HEK293 (cell line): ENCODE data around the gene BIRC5.

Experiments used
- CTCF ChIA-PET: fragments of 350-600 bp; formaldehyde crosslinking; extraction: SDS; loops from one replicate; lab custom pipeline; 2021; ENCODE audit warnings: antibody characterized with exemption; lab: Yijun Ruan, JAX
- POLR2A ChIA-PET: fragments of 300-600 bp; formaldehyde crosslinking; extraction: SDS; loops from one replicate; lab custom pipeline; 2020; ENCODE audit warnings: antibody characterized with exemption, inconsistent platforms; lab: Yijun Ruan, JAX
- H3K27ac ChIP-seq: fragments of 200-500 bp; sonication (Bioruptor generic); 2 replicates; pipeline ENCODE4 v1.5.1; 2014; ENCODE audit warnings: low read depth, low read length, control low read depth, inconsistent platforms; ENCODE audit errors: extremely low read depth
- H3K36me3 ChIP-seq, 2 experiments: fragments of 200-500 bp in 1 of 2; sonication (Bioruptor generic) in 1 of 2; 1 replicate in 1 of 2; 2 replicates in 1 of 2; pipeline ENCODE4 v1.5.1; 2014 to 2017; ENCODE audit warnings: inconsistent platforms in 2 of 2, low read length in 2 of 2; ENCODE audit not compliant: control insufficient read depth in 2 of 2, insufficient read depth in 1 of 2
- H3K4me1 ChIP-seq: fragments of 200-500 bp; sonication (Bioruptor generic); 2 replicates; pipeline ENCODE4 v1.5.1; 2014; ENCODE audit warnings: mild to moderate bottlenecking, low read length, inconsistent platforms; ENCODE audit not compliant: control insufficient read depth, insufficient read depth
- H3K4me3 ChIP-seq: 2 replicates; pipeline ENCODE4 v1.5.1; 2011; ENCODE audit warnings: low read depth, mild to moderate bottlenecking, control low read depth, low read length, moderate library complexity
- H3K9me3 ChIP-seq: fragments of 200-500 bp; sonication (Bioruptor generic); 2 replicates; pipeline ENCODE4 v1.5.1; 2014; ENCODE audit warnings: low read depth, low read length, inconsistent platforms; ENCODE audit not compliant: control insufficient read depth, insufficient read depth
- BCL11A ChIP-seq: fragments of 450-650 bp; formaldehyde crosslinking; IDR thresholded peaks from 2 replicates; pipeline ENCODE4 v1.5.1; 2016; ENCODE audit warnings: low read depth, missing biosample characterization, missing genetic modification characterization
- HOXA7 ChIP-seq: sonication (generic); formaldehyde crosslinking; IDR thresholded peaks from 2 replicates; pipeline ENCODE4 v1.8.1; 2022; ENCODE audit warnings: missing genetic modification reagents, borderline replicate concordance
- KLF1 ChIP-seq: fragments of 450-650 bp; formaldehyde crosslinking; IDR thresholded peaks from 2 replicates; pipeline ENCODE4 v1.5.1; 2016; ENCODE audit warnings: missing biosample characterization, missing genetic modification characterization
- KLF8 ChIP-seq: fragments of 450-650 bp; formaldehyde crosslinking; IDR thresholded peaks from 2 replicates; pipeline ENCODE4 v1.5.1; 2016; ENCODE audit warnings: missing biosample characterization, missing genetic modification characterization
- PATZ1 ChIP-seq: fragments of 450-650 bp; formaldehyde crosslinking; IDR thresholded peaks from 2 replicates; pipeline ENCODE4 v1.5.1; 2016; ENCODE audit warnings: missing biosample characterization, missing genetic modification characterization
- SETDB1 ChIP-seq: IDR thresholded peaks from one replicate; pipeline ENCODE4 v1.6.1; 2017; ENCODE audit warnings: mild to moderate bottlenecking, low read length, moderate library complexity, mixed read lengths; ENCODE audit not compliant: insufficient read length
- WT1 ChIP-seq: fragments of 450-650 bp; formaldehyde crosslinking; IDR thresholded peaks from 2 replicates; pipeline ENCODE4 v1.5.1; 2016; ENCODE audit warnings: missing biosample characterization, missing genetic modification characterization
- ZFP3 ChIP-seq: fragments of 450-650 bp; formaldehyde crosslinking; IDR thresholded peaks from 2 replicates; pipeline ENCODE4 v1.5.1; 2016; ENCODE audit warnings: low read depth, missing biosample characterization, missing genetic modification characterization
- ZNF140 ChIP-seq: fragments of 450-650 bp; formaldehyde crosslinking; IDR thresholded peaks from 2 replicates; pipeline ENCODE4 v1.5.1; 2016; ENCODE audit warnings: missing biosample characterization, missing genetic modification characterization
- ZNF169 ChIP-seq: fragments of 450-650 bp; formaldehyde crosslinking; IDR thresholded peaks from 2 replicates; pipeline ENCODE4 v1.5.1; 2016; ENCODE audit warnings: missing biosample characterization, missing genetic modification characterization
- ZNF2 ChIP-seq: fragments of 450-650 bp; formaldehyde crosslinking; IDR thresholded peaks from 2 replicates; pipeline ENCODE4 v1.5.1; 2016; ENCODE audit warnings: missing biosample characterization, missing genetic modification characterization
- ZNF214 ChIP-seq: fragments of 450-650 bp; formaldehyde crosslinking; IDR thresholded peaks from 2 replicates; pipeline ENCODE4 v1.5.1; 2017; ENCODE audit warnings: missing biosample characterization, mild to moderate bottlenecking, missing genetic modification characterization, borderline replicate concordance
- ZNF366 ChIP-seq: fragments of 450-650 bp; formaldehyde crosslinking; conservative IDR thresholded peaks from 2 replicates; pipeline ENCODE4 v1.5.1; 2016; ENCODE audit warnings: missing biosample characterization, missing genetic modification characterization
- ZNF391 ChIP-seq: fragments of 450-650 bp; formaldehyde crosslinking; IDR thresholded peaks from 2 replicates; pipeline ENCODE4 v1.5.1; 2016; ENCODE audit warnings: low read depth, missing biosample characterization, missing genetic modification characterization, borderline replicate concordance
- ZNF501 ChIP-seq: fragments of 450-650 bp; formaldehyde crosslinking; IDR thresholded peaks from 2 replicates; pipeline ENCODE4 v1.5.1; 2016; ENCODE audit warnings: missing biosample characterization, missing genetic modification characterization
- ZNF580 ChIP-seq: fragments of 450-650 bp; formaldehyde crosslinking; IDR thresholded peaks from 2 replicates; pipeline ENCODE4 v1.5.1; 2016; ENCODE audit warnings: missing biosample characterization, missing genetic modification characterization
- ZXDB ChIP-seq: fragments of 450-650 bp; formaldehyde crosslinking; IDR thresholded peaks from 2 replicates; pipeline ENCODE4 v1.5.1; 2016; ENCODE audit warnings: missing biosample characterization, missing genetic modification characterization
- TF ChIP-seq, protein P1 (sequence below): fragments of 450-650 bp; formaldehyde crosslinking; optimal IDR thresholded peaks from 2 replicates; pipeline ENCODE3; 2016; ENCODE audit warnings: missing biosample characterization, mild to moderate bottlenecking, missing genetic modification characterization

BIRC5 gene

DNA sequence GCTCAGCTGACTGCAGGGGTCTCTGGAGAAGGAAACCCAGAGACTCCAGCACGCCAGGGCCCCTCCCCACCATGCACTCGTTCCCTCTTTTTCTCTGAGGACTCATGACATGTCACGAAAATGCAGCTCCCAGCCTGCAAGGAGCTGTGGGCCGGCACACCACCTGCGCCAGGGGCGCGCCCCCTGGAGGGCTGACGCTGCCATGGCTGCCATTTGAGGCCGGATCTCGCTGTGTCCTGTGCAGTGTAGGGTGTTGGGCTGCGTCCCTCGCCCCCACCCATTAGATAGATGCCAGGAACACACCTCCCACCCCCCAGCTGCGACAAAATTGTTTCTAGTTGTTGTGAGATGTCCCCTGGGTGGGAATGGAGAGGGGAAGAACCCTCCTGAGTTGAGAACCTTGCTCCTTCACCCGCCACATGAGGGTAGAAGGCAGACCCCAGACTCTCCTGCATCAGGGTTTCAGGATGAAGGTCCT, 37.5 kb upstream of the BIRC5 start (continued):
- TF ChIP-seq HOXA7 (CRISPR knock-in tag) (no peak), KLF8 (peak; percentile 51; the same call in 1 of the 2 replicates), ZNF580 (tag by site-specific recombination) (no peak), ZNF391 (no peak), ZNF169 (tag by site-specific recombination) (no peak), BCL11A (tag by site-specific recombination) (no peak), ZNF140 (tag by site-specific recombination) (no peak), ZXDB (tag by site-specific recombination) (no peak), ZNF2 (tag by site-specific recombination) (no peak), KLF1 (tag by site-specific recombination) (peak; percentile 31; the same call in 1 of the 2 replicates), PATZ1 (tag by site-specific recombination) (peak; percentile 59), WT1 (tag by site-specific recombination) (no peak)
- TF ChIP-seq, protein P1, sequence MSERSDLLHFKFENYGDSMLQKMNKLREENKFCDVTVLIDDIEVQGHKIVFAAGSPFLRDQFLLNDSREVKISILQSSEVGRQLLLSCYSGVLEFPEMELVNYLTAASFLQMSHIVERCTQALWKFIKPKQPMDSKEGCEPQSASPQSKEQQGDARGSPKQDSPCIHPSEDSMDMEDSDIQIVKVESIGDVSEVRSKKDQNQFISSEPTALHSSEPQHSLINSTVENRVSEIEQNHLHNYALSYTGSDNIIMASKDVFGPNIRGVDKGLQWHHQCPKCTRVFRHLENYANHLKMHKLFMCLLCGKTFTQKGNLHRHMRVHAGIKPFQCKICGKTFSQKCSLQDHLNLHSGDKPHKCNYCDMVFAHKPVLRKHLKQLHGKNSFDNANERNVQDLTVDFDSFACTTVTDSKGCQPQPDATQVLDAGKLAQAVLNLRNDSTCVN = peak; percentile 19

DNA sequence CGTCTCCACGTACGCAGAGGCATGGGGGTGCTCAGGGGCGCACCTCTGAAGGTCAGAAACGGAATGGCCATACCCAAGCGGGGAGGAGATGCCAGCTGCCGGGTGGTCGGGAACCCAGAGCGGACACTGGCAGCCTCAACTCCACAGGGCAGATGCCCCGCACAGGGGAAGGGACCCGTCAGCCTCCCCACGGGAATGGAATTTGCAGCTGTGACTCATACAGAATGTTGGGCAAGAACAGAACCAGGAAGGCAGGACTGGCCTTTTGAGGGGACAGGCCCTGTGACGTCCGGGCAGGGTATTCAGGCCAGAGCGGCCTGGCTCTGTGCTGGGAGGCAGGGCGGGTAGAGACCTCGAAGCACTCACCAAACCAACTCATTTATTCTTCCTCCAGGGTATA, 34.7 kb upstream of the BIRC5 start:
- H3K27ac ChIP-seq = no peak overlapping the region
- no peaks in the 10 kb centered on the region for H3K4me1 ChIP-seq
- no peak overlapping the region for H3K4me3 ChIP-seq
- ChIA-PET POLR2A (interaction anchor here (1.0 kb wide), 1 partner anchor 72 kb away, joined by 3 read pairs; no protein-coding TSS in a partner anchor), CTCF (interaction anchor here (0.5 to 0.9 kb wide), 2 partner anchors 10 to 294 kb away, joined by 3 read pairs; no protein-coding TSS in a partner anchor)
- H3K9me3 ChIP-seq = no peaks in the 10 kb centered on the region
- TF ChIP-seq SETDB1 (no peak), ZFP3 (tag by site-specific recombination) (no peak), ZNF501 (tag by site-specific recombination) (no peak), ZNF214 (tag by site-specific recombination) (no peak), ZXDB (tag by site-specific recombination) (no peak)
- peaks cover 37 to 85% of the 10 kb centered on the region in 2 experiments for H3K36me3 ChIP-seq

GRCh38 chr17:78180083-78180482, 34.0 kb upstream of the BIRC5 start:
- ChIA-PET CTCF (no interaction called here), POLR2A (interaction anchor here (1.0 kb wide), 1 partner anchor 10 kb away, joined by 3 read pairs; no protein-coding TSS in a partner anchor)
- Histone ChIP-seq H3K4me1 (0 out of 2 replicates have a peak, but pooled peaks cover 2% of the 10 kb centered on the region), H3K27ac (no peak overlapping the region), H3K9me3 (no peaks in the 10 kb centered on the region), H3K4me3 (no peak overlapping the region), H3K36me3 (peaks cover 37 to 85% of the 10 kb centered on the region in 2 experiments)
- no peak for TF ChIP-seq ZNF391
- no peak for TF ChIP-seq ZNF366
